ENCODE measurements around the gene AMHR2.
"Not testable (repeated sequence)": the region's sequence is repeated elsewhere in the genome, so short reads cannot be mapped to it uniquely, and the experiment has no call there.

The AMHR2 gene

GRCh38 chr12:53414756-53415417 is 8.8 kb upstream of the AMHR2 start:
- no peak for DNase-seq (ENCODE audit: low read depth in 2 of 2)

- DNase-seq (ENCODE audit: low read depth in 2 of 2): not testable (repeated sequence)
Measured at GRCh38 chr12:53415752-53416389, 7.8 kb upstream of the AMHR2 start.

- not testable (repeated sequence) for DNase-seq (ENCODE audit: low read depth in 2 of 2)
Measured at GRCh38 chr12:53417291-53417816, 6.3 kb upstream of the AMHR2 start.

GRCh38 chr12:53418221-53418620 is 5.4 kb upstream of the AMHR2 start:
- DNase-seq (ENCODE audit: low read depth in 2 of 2): no peak

- no peak for DNase-seq (ENCODE audit: low read depth in 2 of 2)
Measured at GRCh38 chr12:53419756-53420155, 3.9 kb upstream of the AMHR2 start.

GRCh38 chr12:53422247-53422646 is 1.4 kb upstream of the AMHR2 start:
- not testable (repeated sequence) for DNase-seq (ENCODE audit: low read depth in 2 of 2)

- DNase-seq (ENCODE audit: low read depth in 2 of 2): no peak
Measured at GRCh38 chr12:53424626-53425514, 1.2 kb downstream of the AMHR2 start.

- no peak for DNase-seq (ENCODE audit: low read depth in 2 of 2)
Measured at GRCh38 chr12:53425515-53426150, 2.0 kb downstream of the AMHR2 start.

- peak in 1 of 2 donors; percentile 11 for DNase-seq (ENCODE audit: low read depth in 2 of 2)
Measured at GRCh38 chr12:53427905-53428594, 4.4 kb downstream of the AMHR2 start.

- no peak for DNase-seq (ENCODE audit: low read depth in 2 of 2)
Measured at GRCh38 chr12:53428741-53429140, 5.1 kb downstream of the AMHR2 start.

GRCh38 chr12:53430116-53430515 is 6.5 kb downstream of the AMHR2 start:
- no peak for DNase-seq (ENCODE audit: low read depth in 2 of 2)

GRCh38 chr12:53431187-53431586 is 7.5 kb downstream of the AMHR2 start:
- no peak for DNase-seq (ENCODE audit: low read depth in 2 of 2)

- not testable (repeated sequence) for DNase-seq (ENCODE audit: low read depth in 2 of 2)
Measured at GRCh38 chr12:53435326-53435725, 11.7 kb downstream of the AMHR2 start.

- DNase-seq (ENCODE audit: low read depth in 2 of 2): not testable (repeated sequence)
Measured at GRCh38 chr12:53439582-53439981, 15.9 kb downstream of the AMHR2 start.

- DNase-seq (ENCODE audit: low read depth in 2 of 2): peak; percentile 98
Measured at GRCh38 chr12:53441040-53441833, 17.6 kb downstream of the AMHR2 start, which contains the start of gene PRR13. TSS of gene PRR13 (plus strand) at chr12:53441734. CDS start at chr12:53442715, 981 bp downstream.

- DNase-seq (ENCODE audit: low read depth in 2 of 2): no peak
Measured at GRCh38 chr12:53443955-53444354, 20.3 kb downstream of the AMHR2 start.

- DNase-seq (ENCODE audit: low read depth in 2 of 2): not testable (repeated sequence)
Measured at GRCh38 chr12:53444593-53445325, 21.1 kb downstream of the AMHR2 start.

- no peak for DNase-seq (ENCODE audit: low read depth in 2 of 2)
Measured at GRCh38 chr12:53450936-53451335, 27.3 kb downstream of the AMHR2 start.

GRCh38 chr12:53451661-53452158 is 28.1 kb downstream of the AMHR2 start, which contains the start of gene PCBP2:
TSS of gene PCBP2 (plus strand) at chr12:53452102. CDS start at chr12:53454801, 2,699 bp downstream.
- DNase-seq (ENCODE audit: low read depth in 2 of 2): peak; percentile 96 to 98

Data from stimulated activated CD8-positive, alpha-beta memory T cell treated with anti-CD3 and anti-CD28 coated beads, Interleukin-7, amount 100 ng/mL, for 4 hours (primary cell).